Astrocyte (in vitro differentiated cells and primary cell): Measurements from ENCODE around the gene SLC27A4.

ENCODE experiments used
- EZH2 ChIP-seq: IDR thresholded peaks from 2 replicates; pipeline ENCODE4 v1.6.1; 2012; ENCODE audit warnings: mild to moderate bottlenecking, low read length, inconsistent platforms; ENCODE audit not compliant: insufficient read depth
- TF ChIP-seq, protein P1 (sequence below): IDR thresholded peaks from 2 replicates; pipeline ENCODE4 v1.5.1; 2011; ENCODE audit warnings: low read depth, mild to moderate bottlenecking, inconsistent platforms, low read length, moderate library complexity; ENCODE audit not compliant: insufficient read depth

DNA sequence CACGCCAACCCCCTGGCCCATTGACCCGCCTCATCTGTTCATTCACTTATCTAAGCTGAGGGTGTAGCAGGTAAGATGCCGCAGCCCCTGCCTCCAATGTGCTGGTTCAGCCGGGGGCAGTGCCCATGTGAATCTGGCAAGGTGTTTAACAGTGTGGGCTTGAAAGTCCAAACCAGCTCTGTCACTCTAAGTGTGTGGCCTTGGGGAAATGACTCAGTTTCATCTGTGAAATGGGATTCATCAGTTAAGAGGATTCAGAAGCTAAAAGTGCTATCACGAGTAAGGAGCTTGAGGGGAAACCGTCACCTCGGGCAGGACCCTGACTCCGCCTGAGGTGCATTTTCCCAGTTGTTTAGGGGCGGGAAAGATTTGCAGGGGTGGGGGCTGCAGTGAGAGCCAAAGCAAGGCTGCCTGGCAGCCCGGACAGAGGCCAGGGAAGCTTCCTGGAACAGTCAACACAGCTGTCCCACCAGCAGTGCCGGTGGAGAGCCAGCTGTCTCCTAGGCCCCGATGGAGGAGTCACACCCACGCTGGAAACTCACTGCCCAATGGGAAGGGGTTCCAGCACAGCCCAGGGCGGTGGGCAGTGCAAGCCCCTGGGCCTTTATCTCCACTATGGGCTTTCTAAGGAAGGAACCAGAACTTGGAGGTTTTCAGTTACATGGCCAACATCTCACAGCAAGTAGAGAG is 21.1 kb downstream of the SLC27A4 start:
- TF ChIP-seq, protein P1, sequence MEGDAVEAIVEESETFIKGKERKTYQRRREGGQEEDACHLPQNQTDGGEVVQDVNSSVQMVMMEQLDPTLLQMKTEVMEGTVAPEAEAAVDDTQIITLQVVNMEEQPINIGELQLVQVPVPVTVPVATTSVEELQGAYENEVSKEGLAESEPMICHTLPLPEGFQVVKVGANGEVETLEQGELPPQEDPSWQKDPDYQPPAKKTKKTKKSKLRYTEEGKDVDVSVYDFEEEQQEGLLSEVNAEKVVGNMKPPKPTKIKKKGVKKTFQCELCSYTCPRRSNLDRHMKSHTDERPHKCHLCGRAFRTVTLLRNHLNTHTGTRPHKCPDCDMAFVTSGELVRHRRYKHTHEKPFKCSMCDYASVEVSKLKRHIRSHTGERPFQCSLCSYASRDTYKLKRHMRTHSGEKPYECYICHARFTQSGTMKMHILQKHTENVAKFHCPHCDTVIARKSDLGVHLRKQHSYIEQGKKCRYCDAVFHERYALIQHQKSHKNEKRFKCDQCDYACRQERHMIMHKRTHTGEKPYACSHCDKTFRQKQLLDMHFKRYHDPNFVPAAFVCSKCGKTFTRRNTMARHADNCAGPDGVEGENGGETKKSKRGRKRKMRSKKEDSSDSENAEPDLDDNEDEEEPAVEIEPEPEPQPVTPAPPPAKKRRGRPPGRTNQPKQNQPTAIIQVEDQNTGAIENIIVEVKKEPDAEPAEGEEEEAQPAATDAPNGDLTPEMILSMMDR = no peak
- TF ChIP-seq EZH2 = no peak
